AG20443 (cell line): ENCODE data around the gene RRAS2.
"Not testable (repeated sequence)": the region's sequence is repeated elsewhere in the genome, so short reads cannot be mapped to it uniquely, and the experiment has no call there.

Source experiments
- DNase-seq: peaks from one replicate; pipeline ENCODE4 v3.0.0; 2012; ENCODE audit warnings: low spot score, mixed read lengths

Gene RRAS2

GRCh38 chr11:14371249-14371648, 12.3 kb upstream of the RRAS2 start:
- DNase-seq = no peak

- DNase-seq = no peak
Observed at GRCh38 chr11:14370496-14370895, 11.5 kb upstream of the RRAS2 start.

- DNase-seq = no peak
Observed at GRCh38 chr11:14369598-14369997, 10.6 kb upstream of the RRAS2 start.

GRCh38 chr11:14366936-14367335, 8.0 kb upstream of the RRAS2 start:
- DNase-seq = no peak

GRCh38 chr11:14364322-14364721, 5.3 kb upstream of the RRAS2 start:
- no peak for DNase-seq

GRCh38 chr11:14362611-14363010, 3.6 kb upstream of the RRAS2 start:
- no peak for DNase-seq

- no peak for DNase-seq
Observed at GRCh38 chr11:14361951-14362350, 3.0 kb upstream of the RRAS2 start.

GRCh38 chr11:14360976-14361375, 2.0 kb upstream of the RRAS2 start:
- DNase-seq = no peak

GRCh38 chr11:14359501-14360031, 583 bp upstream of the RRAS2 start:
- DNase-seq = peak; percentile 16

GRCh38 chr11:14357881-14358728, 878 bp downstream of the RRAS2 start:
- DNase-seq = peak; percentile 84

- DNase-seq = no peak
Observed at GRCh38 chr11:14356342-14356741, 2.6 kb downstream of the RRAS2 start.

- not testable (repeated sequence) for DNase-seq
Observed at GRCh38 chr11:14354604-14355003, 4.4 kb downstream of the RRAS2 start.

- no peak for DNase-seq
Observed at GRCh38 chr11:14350716-14351238, 8.2 kb downstream of the RRAS2 start.

GRCh38 chr11:14350215-14350614, 8.8 kb downstream of the RRAS2 start:
- no peak for DNase-seq

- no peak for DNase-seq
Observed at GRCh38 chr11:14347991-14348390, 11.0 kb downstream of the RRAS2 start.

GRCh38 chr11:14347494-14347893, 11.5 kb downstream of the RRAS2 start:
- DNase-seq = no peak

GRCh38 chr11:14346303-14346955, 12.6 kb downstream of the RRAS2 start:
- DNase-seq = no peak

- no peak for DNase-seq
Observed at GRCh38 chr11:14345668-14346067, 13.3 kb downstream of the RRAS2 start.

GRCh38 chr11:14345016-14345415, 14.0 kb downstream of the RRAS2 start:
- DNase-seq = not testable (repeated sequence)

- DNase-seq = peak; percentile 27
Observed at GRCh38 chr11:14342906-14343305, 16.1 kb downstream of the RRAS2 start.

- DNase-seq = no peak
Observed at GRCh38 chr11:14341968-14342367, 17.0 kb downstream of the RRAS2 start.

GRCh38 chr11:14340721-14341120, 18.3 kb downstream of the RRAS2 start:
- DNase-seq = no peak

- no peak for DNase-seq
Observed at GRCh38 chr11:14339356-14339755, 19.6 kb downstream of the RRAS2 start.
